ENCODE measurements around the gene MZF1. TPM values are rescaled to one million over a fixed set of nuclear protein-coding genes. Genes with fewer than 3 reads are reported as not detected.

Gene MZF1
- polyA plus RNA-seq, 1 donor (not counting 4 experiments of a cell fraction or from before 2014, with no cell fraction given) = 7.4 TPM

DNA sequence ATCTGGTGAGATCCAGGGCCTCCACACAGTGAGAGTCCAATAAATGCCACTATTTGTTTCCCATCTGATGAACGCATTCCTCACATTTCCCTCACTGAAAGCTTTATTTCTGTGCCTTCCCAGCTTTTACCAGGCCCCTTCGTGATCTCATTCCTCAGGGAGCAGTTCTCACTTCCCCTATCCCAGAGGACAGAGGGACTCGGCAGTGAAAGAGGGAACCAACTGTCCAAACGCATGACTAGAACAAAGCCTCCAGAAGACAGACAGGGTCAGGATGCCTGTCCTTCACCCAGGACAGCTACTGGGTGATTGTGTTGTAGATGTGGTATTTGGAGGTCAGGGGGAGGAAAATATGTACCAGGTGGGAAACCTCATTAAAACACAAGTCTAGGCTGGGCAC is 51.5 kb downstream of the MZF1 start:
- DNase-seq (ENCODE audit: low read depth, low spot score) (no peak), FAIRE-seq (no peak)
- peaks cover 4 to 5% of the 10 kb centered on the region in 2 experiments for H3K36me3 ChIP-seq (ENCODE audit: control insufficient read depth in 2 of 2, extremely low read depth in 1 of 2, insufficient read depth in 2 of 2, low read length in 2 of 2)
- no peak overlapping the region for H3K4me2 ChIP-seq (ENCODE audit: control insufficient read depth, extremely low read depth, insufficient read depth, low read depth, low read length)
- H3K9ac ChIP-seq (ENCODE audit: control insufficient read depth, extremely low read depth, insufficient read depth, low read length) = no peak overlapping the region
- no peaks in the 10 kb centered on the region for H4K20me1 ChIP-seq (ENCODE audit: control insufficient read depth, extremely low read depth, insufficient read depth, low read length)
- peaks cover 13% of the 10 kb centered on the region for H3K4me1 ChIP-seq (ENCODE audit: control insufficient read depth, extremely low read depth, insufficient read depth, low read length)
- H3K9me1 ChIP-seq (ENCODE audit: control insufficient read depth, extremely low read depth, insufficient read depth, low read length) = no peaks in the 10 kb centered on the region
- no peaks in the 10 kb centered on the region for H3K27me3 ChIP-seq (ENCODE audit: control insufficient read depth, extremely low read depth, insufficient read depth, low read length)
- H3K4me3 ChIP-seq (ENCODE audit: control insufficient read depth in 2 of 3, extremely low read depth in 1 of 3, insufficient read depth in 2 of 3, low read depth in 1 of 3, low read length in 3 of 3) = no peak overlapping the region
- TF ChIP-seq, protein P1, sequence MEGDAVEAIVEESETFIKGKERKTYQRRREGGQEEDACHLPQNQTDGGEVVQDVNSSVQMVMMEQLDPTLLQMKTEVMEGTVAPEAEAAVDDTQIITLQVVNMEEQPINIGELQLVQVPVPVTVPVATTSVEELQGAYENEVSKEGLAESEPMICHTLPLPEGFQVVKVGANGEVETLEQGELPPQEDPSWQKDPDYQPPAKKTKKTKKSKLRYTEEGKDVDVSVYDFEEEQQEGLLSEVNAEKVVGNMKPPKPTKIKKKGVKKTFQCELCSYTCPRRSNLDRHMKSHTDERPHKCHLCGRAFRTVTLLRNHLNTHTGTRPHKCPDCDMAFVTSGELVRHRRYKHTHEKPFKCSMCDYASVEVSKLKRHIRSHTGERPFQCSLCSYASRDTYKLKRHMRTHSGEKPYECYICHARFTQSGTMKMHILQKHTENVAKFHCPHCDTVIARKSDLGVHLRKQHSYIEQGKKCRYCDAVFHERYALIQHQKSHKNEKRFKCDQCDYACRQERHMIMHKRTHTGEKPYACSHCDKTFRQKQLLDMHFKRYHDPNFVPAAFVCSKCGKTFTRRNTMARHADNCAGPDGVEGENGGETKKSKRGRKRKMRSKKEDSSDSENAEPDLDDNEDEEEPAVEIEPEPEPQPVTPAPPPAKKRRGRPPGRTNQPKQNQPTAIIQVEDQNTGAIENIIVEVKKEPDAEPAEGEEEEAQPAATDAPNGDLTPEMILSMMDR (optimal IDR thresholded peaks at IDR 0.05 in 1 of 3, IDR thresholded peaks at IDR 0.05 in 1 of 3, conservative IDR thresholded peaks at IDR 0.05 in 1 of 3; ENCODE audit: extremely low read depth in 1 of 3, insufficient read depth in 2 of 3, low read length in 3 of 3) = no peak
- no peak for TF ChIP-seq EZH2 (IDR thresholded peaks at IDR 0.05; ENCODE audit: low read length)
- dilution Hi-C loops (cut with MboI; ENCODE audit: extremely low pct_ligation_motif_present, low sequenced_read_pairs) = no loop called here
- H3K9me3 ChIP-seq (ENCODE audit: control insufficient read depth, low read depth, low read length) = no peaks in the 10 kb centered on the region
- H3K27ac ChIP-seq (ENCODE audit: control insufficient read depth, insufficient read depth, low read length) = no peak overlapping the region
- H2AFZ ChIP-seq (ENCODE audit: control insufficient read depth, low read length) = no peak overlapping the region
- H3K79me2 ChIP-seq (ENCODE audit: control insufficient read depth, insufficient read depth, low read length) = peaks cover 25% of the 10 kb centered on the region

DNA sequence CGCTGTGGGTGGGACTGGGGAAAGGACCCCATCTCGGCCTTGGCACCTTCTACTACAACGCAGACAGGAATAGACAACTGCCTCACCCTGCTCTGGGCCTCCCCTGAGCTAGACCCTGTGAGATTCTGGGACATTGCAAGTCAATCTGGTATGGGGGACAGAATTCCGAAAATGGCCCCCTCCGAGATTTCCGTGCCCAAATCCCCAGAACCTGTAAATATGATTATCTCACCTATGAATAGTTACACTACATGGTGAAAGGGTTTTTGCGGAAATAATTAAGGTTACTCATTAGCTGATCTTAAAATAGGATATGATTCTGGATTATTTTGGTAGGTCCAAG is 52.9 kb downstream of the MZF1 start:
- Histone ChIP-seq H3K9ac (ENCODE audit: control insufficient read depth, extremely low read depth, insufficient read depth, low read length) (peak overlapping the region; percentile 91), H3K27me3 (ENCODE audit: control insufficient read depth, extremely low read depth, insufficient read depth, low read length) (no peaks in the 10 kb centered on the region), H3K4me2 (ENCODE audit: control insufficient read depth, extremely low read depth, insufficient read depth, low read depth, low read length) (peak overlapping the region; percentile 92), H3K4me3 (ENCODE audit: control insufficient read depth in 2 of 3, extremely low read depth in 1 of 3, insufficient read depth in 2 of 3, low read depth in 1 of 3, low read length in 3 of 3) (peak overlapping the region; percentile 74 to 87 (median 85)), H3K9me3 (ENCODE audit: control insufficient read depth, low read depth, low read length) (no peaks in the 10 kb centered on the region), H3K27ac (ENCODE audit: control insufficient read depth, insufficient read depth, low read length) (peak overlapping the region; percentile 85), H3K9me1 (ENCODE audit: control insufficient read depth, extremely low read depth, insufficient read depth, low read length) (no peaks in the 10 kb centered on the region), H4K20me1 (ENCODE audit: control insufficient read depth, extremely low read depth, insufficient read depth, low read length) (no peaks in the 10 kb centered on the region), H3K4me1 (ENCODE audit: control insufficient read depth, extremely low read depth, insufficient read depth, low read length) (peaks cover 13% of the 10 kb centered on the region), H3K79me2 (ENCODE audit: control insufficient read depth, insufficient read depth, low read length) (peaks cover 39% of the 10 kb centered on the region), H3K36me3 (ENCODE audit: control insufficient read depth in 2 of 2, extremely low read depth in 1 of 2, insufficient read depth in 2 of 2, low read length in 2 of 2) (peaks cover 5 to 12% of the 10 kb centered on the region in 2 experiments), H2AFZ (ENCODE audit: control insufficient read depth, low read length) (peak overlapping the region; percentile 93)
- DNase-seq (ENCODE audit: low read depth, low spot score) (no peak), FAIRE-seq (no peak)
- TF ChIP-seq, protein P1 (optimal IDR thresholded peaks at IDR 0.05 in 1 of 3, IDR thresholded peaks at IDR 0.05 in 1 of 3, conservative IDR thresholded peaks at IDR 0.05 in 1 of 3; ENCODE audit: extremely low read depth in 1 of 3, insufficient read depth in 2 of 3, low read length in 3 of 3) = no peak
- no peak for TF ChIP-seq EZH2 (IDR thresholded peaks at IDR 0.05; ENCODE audit: low read length)
- dilution Hi-C loops (cut with MboI; ENCODE audit: extremely low pct_ligation_motif_present, low sequenced_read_pairs) = no loop called here

All from keratinocyte (primary cell).